SH-SY5Y (cell line): ENCODE results near the gene SERINC3.

Source experiments
- GATA2 ChIP-seq: IDR thresholded peaks from 2 replicates; pipeline ENCODE4 v1.6.1; 2011; ENCODE audit warnings: mild to moderate bottlenecking, low read depth, low read length
- GATA3 ChIP-seq: IDR thresholded peaks from 2 replicates; pipeline ENCODE4 v1.6.1; 2011; ENCODE audit warnings: low read depth, mild to moderate bottlenecking, low read length, moderate library complexity

DNA sequence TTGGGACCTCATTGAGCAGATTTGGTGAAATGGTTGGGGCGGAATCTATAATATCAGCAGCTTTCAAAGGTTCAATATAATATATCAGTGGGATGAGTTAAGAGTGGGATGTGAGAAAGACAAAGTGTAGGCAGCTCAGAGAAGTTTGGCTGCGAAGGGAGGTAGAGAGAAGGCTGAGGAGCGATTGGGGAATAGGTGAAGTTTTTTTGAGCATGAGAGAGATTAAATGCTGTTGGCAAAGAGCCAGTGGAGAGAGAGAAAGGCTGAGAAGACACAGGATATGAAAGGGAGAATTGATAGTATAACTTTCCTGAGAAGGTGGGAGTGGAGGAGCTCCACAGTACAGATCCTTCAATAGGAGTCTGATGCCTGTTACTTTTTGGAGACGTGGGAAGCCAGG is 12.1 kb upstream of the SERINC3 start:
- TF ChIP-seq GATA3: no peak
- TF ChIP-seq GATA2: no peak
